Skeletal muscle cell (primary cell): Measurements from ENCODE around the gene TUB.
A peak's percentile ranks its signal among the peaks of the same experiment; 100 is the strongest.

ENCODE experiments used
- DNase-seq: peaks from one replicate; pipeline ENCODE4 v3.0.0-alpha.2; 2010; ENCODE audit warnings: low read depth
- H3K4me3 ChIP-seq: 2 replicates; pipeline ENCODE4 v1.5.1; 2011; ENCODE audit warnings: low read depth, mild to moderate bottlenecking, control low read depth, low read length, moderate library complexity

Gene TUB, protein sequence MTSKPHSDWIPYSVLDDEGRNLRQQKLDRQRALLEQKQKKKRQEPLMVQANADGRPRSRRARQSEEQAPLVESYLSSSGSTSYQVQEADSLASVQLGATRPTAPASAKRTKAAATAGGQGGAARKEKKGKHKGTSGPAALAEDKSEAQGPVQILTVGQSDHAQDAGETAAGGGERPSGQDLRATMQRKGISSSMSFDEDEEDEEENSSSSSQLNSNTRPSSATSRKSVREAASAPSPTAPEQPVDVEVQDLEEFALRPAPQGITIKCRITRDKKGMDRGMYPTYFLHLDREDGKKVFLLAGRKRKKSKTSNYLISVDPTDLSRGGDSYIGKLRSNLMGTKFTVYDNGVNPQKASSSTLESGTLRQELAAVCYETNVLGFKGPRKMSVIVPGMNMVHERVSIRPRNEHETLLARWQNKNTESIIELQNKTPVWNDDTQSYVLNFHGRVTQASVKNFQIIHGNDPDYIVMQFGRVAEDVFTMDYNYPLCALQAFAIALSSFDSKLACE

DNA sequence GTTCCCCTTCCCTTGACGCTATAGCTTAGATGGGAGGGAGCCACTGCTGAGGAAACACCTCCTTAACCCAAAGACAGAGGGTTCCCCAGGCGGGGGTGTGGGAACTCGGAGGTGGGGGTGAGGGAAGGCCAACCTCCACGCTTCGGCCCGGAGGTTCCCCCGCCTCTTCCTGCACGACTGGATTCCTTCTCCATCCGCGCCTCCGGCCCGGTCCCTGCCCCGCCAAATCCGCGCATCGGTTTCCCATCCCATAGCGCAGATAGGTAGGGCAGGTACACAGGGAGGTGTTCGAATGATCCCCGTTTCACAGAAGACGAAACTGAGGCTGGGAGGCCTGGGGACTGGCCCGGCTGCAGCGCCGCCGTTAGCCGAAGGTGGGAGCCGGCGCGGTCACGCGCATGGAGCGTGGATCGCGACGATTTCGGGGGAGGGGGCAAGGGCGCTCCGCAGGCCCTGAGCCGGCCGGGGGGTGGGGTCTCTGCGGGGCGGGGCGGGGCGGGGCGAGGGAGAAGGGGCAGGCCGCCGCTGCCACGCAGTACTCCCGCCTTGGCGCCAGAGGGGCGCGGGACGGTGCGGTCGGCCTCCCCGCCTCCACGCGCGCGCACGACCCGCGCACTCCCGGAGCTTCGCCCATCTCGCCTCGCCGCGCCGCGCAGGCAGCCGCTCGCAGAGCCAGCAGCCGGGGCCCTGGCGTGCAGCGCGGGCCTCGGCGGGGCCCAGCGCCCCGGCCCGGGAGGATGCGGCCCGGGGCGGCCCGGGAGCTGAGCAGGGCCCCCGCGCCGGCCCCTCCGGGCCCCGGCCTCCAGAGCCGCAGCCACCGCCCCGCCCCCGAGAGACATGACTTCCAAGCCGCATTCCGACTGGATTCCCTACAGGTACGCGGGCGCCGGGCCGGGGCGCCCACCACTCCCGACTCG is at the start of gene TUB:
TUB (plus strand) TSS at position 538 of the 917 bp plus-strand sequence; CDS start at position 838, 300 bp downstream.
- no peak for DNase-seq
- H3K4me3 ChIP-seq, result peak within 1 kb of the TSS; percentile 51

DNA sequence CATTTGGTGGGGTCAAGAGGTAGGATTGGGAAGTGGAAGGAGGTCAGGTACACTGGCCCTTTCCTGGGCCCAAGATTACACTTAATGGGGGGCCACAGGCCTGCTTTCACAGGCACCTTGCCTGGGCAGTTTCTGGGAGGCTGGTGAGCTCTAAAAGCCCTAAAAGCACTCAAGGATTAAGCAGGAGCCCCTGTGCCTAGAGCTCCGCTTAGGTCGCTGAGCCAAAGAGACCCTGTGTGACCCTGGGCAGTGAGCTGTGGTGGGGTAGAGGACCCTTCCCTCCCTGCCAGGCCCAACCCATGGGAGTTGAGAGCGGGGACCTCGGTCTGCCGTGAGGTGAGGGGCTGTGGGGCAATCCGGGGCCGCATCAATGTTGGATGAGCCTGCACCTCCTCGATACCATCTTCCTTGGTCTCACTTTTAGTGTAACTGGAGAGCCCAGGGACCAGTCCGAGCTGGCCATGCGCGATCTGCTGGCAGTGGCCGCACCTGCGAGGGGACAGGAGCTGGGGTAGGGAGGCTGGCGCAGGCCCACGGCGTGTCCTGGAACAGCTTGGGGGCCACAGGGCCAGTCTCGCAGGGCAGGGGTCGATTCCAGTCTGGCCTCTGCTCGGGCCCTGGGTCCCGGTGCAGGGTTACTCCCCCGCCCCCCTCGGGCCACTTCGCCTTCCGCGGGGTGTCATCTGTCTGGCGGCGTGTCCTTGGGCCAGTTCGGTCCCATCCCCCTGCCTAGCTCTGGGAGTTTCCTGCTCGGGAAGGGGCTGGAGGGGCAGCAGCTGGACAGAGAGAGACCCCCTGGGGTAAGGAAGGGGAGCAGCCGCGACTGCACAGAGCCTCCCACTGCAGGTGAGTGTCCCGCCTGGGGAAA is 49.5 kb upstream of the TUB start:
- no peak for DNase-seq
- H3K4me3 ChIP-seq, result no peak overlapping the region

DNA sequence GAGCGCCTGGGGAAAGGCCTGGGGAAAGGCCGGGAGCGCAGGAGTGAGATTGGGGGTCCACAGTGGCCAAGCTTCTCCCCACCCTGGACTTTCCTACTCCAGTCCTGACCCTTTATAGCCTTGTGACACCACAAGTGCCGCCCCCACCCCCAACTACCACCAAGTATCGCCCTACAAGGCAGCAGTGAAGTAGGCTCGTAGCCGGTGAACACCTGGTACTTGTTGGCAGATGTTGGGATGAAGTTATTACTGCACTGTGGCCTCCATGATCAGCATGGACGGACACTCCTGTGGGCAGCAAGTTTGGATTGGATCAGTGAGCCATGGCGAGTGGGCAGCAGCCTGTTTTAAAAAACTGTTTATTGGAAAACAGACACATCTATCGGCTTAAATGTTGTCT is 48.9 kb upstream of the TUB start:
- H3K4me3 ChIP-seq, result no peak overlapping the region
- DNase-seq, result no peak

DNA sequence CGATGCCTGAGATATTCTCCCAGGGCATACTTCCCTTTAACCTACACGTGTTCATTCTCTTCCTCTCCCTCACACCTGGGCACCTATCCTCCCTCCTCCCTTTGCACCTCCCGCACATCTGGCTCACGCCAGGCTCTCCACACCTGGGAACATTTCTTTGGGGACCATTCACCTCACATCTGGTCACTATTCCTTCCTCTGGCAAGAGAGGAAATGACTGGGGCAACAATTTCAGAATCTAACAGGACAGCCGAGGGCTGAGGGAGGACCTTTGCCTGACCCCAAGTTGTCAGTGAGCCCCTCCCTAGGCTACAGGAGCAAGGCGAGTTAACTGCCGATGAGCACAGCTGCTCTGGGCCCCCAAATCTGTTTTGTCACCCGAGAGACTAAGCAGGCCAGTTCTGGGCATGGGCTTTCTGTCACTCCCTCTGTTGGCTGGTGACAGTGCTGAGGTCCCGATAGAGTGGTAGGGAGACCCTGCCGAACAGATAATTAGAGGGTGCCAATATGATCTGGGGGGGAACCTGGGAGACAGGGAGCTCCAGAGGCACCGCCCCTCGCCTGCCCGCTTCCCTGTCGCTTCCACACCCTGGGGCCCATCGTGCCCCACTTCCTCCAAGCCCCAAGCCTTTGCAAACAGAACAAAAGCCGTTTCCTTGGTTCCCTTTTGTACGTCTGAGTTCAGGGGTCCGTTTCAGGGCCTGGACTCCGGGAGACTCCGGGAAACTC is 48.3 kb upstream of the TUB start:
- peak overlapping the region; percentile 1 for H3K4me3 ChIP-seq
- DNase-seq, result no peak

GRCh38 chr11:8033305-8034105 is 47.5 kb upstream of the TUB start:
- DNase-seq, result peak; percentile 47
- H3K4me3 ChIP-seq, result no peak overlapping the region

DNA sequence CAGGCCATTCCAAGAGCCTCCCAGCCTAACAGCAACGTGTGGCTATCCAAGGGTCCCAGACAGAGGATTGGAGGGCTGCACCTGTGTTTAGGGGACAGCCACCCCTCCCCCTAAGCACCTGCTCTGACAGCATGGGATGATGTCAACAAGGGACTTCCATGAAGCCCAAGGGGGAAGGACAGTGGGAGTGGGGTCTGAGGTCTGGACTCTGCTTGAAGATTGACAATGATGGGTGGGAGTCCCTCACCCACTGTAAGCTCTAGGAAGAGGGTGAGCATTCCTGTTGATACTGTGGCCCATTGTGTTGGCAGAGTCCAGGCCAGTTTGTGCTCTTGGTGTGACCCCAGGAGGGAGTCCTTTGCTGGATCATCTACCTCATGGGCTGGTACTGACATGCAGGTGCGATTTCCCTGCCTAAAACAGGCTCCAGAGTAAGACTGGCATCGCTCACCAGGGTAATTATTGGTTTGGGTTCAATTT is 46.9 kb upstream of the TUB start:
- H3K4me3 ChIP-seq, result no peak overlapping the region
- no peak for DNase-seq

GRCh38 chr11:8034604-8035190 is 46.3 kb upstream of the TUB start:
- DNase-seq, result no peak
- H3K4me3 ChIP-seq, result no peak overlapping the region

DNA sequence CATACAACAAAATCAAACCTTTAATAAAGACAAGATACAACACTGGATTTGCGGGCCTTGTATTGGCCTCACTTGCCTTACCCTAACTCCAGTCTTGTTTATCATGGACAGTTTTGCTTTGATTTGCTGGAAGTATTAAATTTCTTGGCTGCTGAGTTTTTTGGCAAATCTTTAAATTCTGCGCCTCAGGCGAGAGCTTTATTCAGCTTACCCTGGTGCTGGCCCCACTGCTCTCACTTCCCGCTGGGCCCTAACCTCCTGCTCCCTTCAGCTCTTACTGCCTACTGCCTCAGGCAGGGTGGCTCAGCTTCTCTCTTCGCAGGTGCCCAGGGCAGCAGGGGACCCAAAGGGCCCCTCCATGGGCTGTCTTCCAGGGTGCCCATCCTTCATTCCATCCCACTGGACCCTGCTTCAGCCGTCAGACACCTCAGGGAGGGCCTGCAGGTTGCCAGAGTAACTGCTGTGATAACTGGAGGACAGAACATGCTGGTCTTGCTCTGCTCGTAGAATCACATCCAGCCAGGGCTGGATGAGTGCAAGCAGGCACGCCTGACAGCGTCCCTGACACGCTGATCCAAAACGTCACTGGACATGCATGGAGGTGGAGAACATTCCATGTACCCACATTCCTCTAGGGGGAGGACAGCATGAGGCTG is 45.7 kb upstream of the TUB start:
- no peak overlapping the region for H3K4me3 ChIP-seq
- no peak for DNase-seq

- no peak overlapping the region for H3K4me3 ChIP-seq
- DNase-seq, result no peak
Observed at GRCh38 chr11:8036002-8036802, 44.8 kb upstream of the TUB start.

GRCh38 chr11:8036986-8037385 is 44.0 kb upstream of the TUB start:
- DNase-seq, result no peak
- H3K4me3 ChIP-seq, result no peak overlapping the region

- no peak overlapping the region for H3K4me3 ChIP-seq
- DNase-seq, result no peak
Observed at GRCh38 chr11:8038393-8038792, 42.6 kb upstream of the TUB start.

DNA sequence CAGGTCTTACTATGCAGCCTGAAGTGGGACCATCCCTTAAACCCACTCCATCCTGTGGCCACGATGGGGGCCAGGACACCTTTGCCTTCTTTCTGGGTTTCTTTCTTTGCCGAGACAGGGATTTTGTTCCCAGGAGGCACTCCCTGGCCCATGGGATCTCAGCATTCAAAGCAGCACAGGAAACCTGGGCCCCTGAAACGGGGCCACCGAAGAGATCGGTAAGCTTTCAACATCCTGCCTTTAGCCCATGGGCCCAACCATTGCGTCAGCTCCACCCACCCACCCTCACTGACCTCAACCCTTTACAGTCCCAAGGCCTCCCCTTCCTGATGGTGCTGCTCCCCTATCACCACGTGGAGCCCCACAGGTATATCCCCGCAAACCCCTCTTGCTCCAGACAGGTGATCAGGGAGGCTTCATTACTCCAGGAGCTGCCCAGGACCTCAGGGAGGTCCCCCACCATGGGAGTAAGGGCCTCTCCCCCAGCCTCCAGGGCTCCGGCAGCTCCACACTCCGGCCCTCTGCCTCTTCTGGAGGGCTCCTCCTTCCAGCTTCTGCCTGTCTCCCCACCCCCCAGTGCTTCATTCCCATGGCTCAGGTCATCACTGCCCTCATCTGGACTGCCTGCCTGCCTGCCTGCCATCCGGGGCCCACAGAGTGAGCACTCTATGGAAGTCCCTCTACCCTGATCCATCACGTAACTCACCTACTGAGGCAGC is 42.0 kb upstream of the TUB start:
- no peak for DNase-seq
- H3K4me3 ChIP-seq, result no peak overlapping the region

DNA sequence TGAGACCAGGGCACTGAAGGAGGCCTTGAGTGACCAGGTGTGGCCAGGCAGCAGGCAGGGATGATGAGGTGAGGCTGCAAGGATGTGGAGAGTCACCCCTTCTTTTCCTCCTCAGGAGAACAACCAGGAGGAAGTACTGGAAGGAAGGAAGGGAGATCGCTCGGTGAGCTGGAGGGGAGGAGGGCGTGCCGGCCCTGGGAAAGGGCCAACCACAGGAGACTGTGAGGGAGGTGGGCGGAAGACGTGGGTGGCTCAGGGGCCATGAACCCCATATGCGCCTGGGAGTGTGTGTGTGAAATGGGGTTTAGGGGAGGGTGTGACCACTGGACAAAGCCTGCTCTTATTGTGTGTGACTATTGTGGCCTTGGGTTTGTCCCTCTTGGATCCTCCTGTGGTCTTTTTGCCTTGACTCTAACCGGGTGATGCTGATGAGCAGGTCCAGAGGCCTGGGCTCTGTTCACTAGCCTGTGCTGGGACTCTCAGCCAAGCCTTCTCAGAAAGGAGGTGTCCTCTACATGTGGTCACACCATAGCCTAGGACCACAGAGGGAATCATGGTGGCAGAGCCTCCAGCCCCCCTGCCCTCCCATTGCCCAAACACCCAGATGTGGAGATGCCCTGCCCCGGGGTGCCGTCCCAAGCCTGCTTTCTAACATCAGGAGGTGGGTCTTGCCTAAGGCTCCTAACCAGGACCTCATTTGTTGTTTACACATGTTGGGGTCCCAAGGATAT is 41.3 kb upstream of the TUB start:
- DNase-seq, result no peak

GRCh38 chr11:8040261-8040920 is 40.6 kb upstream of the TUB start:
- no peak for DNase-seq
- no peak overlapping the region for H3K4me3 ChIP-seq

More for the DNA sequence above, 41.3 kb upstream of the TUB start:
- H3K4me3 ChIP-seq, result no peak overlapping the region

DNA sequence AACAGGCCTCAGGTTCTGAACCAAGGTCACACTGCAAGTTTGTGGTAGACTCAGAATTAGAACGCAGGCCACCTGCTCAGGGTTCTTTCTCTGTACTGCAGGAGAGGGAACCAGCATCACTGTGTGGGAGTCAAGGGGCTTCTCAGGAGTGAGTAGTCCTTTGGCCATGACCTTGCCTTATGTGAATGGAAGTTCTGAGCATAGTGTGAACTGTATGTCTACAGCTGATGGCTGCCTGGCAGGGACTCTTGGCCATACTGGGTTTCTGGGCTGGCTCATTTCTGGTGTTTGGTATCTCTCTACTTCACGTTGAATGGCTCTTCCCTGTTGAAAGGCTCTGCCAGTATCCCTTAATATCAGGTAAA is 40.1 kb upstream of the TUB start:
- no peak for DNase-seq

More for the DNA sequence above, 40.1 kb upstream of the TUB start:
- H3K4me3 ChIP-seq, result no peak overlapping the region
